Raji (cell line): ENCODE data around the gene USH2A.

Source experiments
- POLR2A ChIP-seq: IDR thresholded peaks from 2 replicates; pipeline ENCODE4 v1.6.1; 2011; ENCODE audit warnings: low read depth, low read length, control low read depth; ENCODE audit not compliant: insufficient read depth

USH2A gene

GRCh38 chr1:216422821-216423520 lies at the start of gene USH2A:
TSS of gene USH2A (minus strand) at chr1:216423448. CDS start at chr1:216422336, 1,112 bp downstream.
- TF ChIP-seq POLR2A, result no peak

- no peak for TF ChIP-seq POLR2A
Measured at GRCh38 chr1:216466162-216466801, 43.0 kb upstream of the USH2A start.

GRCh38 chr1:216464489-216464888 lies 41.2 kb upstream of the USH2A start:
- no peak for TF ChIP-seq POLR2A

- TF ChIP-seq POLR2A, result no peak
Measured at GRCh38 chr1:216462066-216462775, 39.0 kb upstream of the USH2A start.

GRCh38 chr1:216461466-216461865 lies 38.2 kb upstream of the USH2A start:
- TF ChIP-seq POLR2A, result no peak

- TF ChIP-seq POLR2A, result no peak
Measured at GRCh38 chr1:216459651-216460207, 36.5 kb upstream of the USH2A start.

GRCh38 chr1:216458812-216459211 lies 35.6 kb upstream of the USH2A start:
- TF ChIP-seq POLR2A, result no peak

- no peak for TF ChIP-seq POLR2A
Measured at GRCh38 chr1:216457356-216457755, 34.1 kb upstream of the USH2A start.

- TF ChIP-seq POLR2A, result no peak
Measured at GRCh38 chr1:216456682-216457081, 33.4 kb upstream of the USH2A start.

- TF ChIP-seq POLR2A, result no peak
Measured at GRCh38 chr1:216453777-216454176, 30.5 kb upstream of the USH2A start.

- TF ChIP-seq POLR2A, result no peak
Measured at GRCh38 chr1:216450227-216450626, 27.0 kb upstream of the USH2A start.

- TF ChIP-seq POLR2A, result no peak
Measured at GRCh38 chr1:216448011-216448510, 24.8 kb upstream of the USH2A start.

GRCh38 chr1:216437603-216438002 lies 14.4 kb upstream of the USH2A start:
- no peak for TF ChIP-seq POLR2A

GRCh38 chr1:216434232-216434631 lies 11.0 kb upstream of the USH2A start:
- TF ChIP-seq POLR2A, result no peak

- no peak for TF ChIP-seq POLR2A
Measured at GRCh38 chr1:216433175-216433574, 9.9 kb upstream of the USH2A start.

GRCh38 chr1:216430744-216431143 lies 7.5 kb upstream of the USH2A start:
- no peak for TF ChIP-seq POLR2A

- TF ChIP-seq POLR2A, result no peak
Measured at GRCh38 chr1:216425577-216425976, 2.3 kb upstream of the USH2A start.
